Effector CD4-positive, alpha-beta T cell (primary cell): ENCODE measurements around the gene APRT.

Source experiments
- DNase-seq: peaks from one replicate; pipeline ENCODE4 v3.0.0-alpha.2; 2020

Gene APRT

DNA sequence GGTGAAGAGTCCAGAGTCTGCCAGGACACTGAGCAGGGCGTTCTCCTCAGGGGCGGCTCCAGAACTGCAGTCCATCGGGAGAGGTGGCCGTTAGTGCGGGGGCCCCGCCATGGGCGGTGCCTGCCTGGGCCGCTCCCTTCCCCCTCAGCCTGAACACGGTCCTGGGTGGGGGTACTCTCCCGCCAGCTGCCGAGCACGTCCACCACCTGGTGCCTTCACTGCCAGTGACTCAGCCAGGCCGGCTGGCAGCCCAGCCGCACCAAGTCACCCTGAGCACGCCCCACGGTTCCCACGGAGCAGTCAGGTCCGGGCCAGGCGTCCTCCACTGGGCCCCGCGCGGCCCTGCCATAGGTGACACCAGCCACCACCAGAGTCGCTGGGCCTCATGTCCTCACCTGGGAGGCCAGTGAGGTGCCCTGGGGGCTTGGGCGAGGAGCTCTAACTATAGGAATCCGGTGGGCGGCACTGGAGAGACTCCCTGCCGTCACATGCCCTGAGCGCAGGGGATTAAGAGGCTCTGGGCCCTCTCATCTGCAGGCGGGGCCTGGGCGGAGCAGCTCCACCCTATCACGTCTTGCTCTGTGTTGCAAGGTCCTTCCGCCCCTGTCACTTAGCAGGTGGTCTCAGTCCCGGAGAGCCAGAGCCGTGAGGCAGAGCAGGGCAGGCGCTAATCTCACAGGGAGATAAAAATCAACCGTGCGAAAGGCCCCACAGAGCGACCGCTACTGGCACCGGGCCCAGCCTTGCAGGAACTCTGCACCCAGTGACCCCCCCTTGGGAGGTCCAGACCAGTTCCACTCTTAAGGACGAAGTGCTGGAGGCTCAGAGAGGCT is 41.1 kb downstream of the APRT start:
- DNase-seq = no peak

GRCh38 chr16:88769617-88770460 is 41.9 kb downstream of the APRT start:
- no peak for DNase-seq

DNA sequence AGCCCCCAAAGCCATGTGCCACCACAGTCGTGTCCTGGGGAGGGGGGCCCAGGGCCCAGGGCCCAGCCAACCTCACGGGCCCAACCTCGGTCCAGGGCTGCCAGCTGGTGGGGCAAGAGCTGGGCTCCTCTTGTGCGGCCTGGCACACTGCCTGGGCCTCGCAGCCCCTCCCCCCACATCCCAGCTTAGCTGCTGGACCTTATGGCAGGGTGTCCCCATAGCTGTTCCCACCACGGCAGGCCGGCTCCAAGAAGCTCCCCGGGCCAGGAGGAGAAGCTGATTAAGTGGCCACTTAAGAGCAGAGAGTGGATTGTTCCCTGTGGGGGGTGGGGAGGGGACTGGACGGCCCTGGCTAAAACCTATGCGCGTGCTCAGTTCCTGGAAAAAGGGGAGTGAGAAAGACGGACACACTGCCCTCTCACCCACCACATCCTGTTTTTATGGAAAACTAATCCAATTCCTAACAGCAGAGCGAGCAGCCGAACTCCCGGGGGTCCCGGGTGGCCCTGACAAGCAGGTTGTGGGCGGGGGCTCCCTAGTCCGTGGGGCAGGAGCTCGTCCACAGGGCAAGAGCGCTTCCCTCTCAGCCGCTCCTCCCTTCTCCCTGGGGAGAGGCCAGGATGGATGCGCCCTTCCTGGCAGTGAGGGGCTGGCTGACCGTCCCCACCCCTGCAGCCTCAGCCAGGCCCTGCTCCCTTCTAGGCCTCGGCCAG is 43.5 kb downstream of the APRT start:
- no peak for DNase-seq

DNA sequence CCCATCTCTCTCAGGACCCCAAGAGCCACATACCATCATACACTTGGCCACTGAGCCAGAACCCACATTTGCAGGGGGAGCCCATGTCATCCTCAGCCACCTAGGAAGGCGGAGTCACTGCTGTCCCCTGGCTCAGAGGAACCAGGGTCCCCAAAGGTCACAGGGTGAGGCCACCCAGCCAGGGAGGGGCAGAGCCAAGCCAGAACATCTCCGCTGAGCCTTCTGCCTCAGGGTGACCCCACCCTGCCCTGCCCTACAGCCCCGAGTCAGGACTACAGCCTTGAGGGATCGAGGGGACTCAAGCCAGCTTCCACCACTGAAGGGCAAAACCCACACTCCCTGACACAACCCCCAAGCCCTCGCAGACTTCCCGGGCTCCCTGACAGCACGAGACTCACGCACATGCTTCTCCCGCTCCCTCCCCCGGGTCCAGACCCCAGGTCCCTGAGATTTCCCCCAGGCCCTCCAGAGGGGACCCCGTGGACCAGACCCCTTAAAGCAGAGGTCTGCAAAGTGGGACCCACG is 44.1 kb downstream of the APRT start:
- DNase-seq = no peak

GRCh38 chr16:88766975-88767374 is 44.8 kb downstream of the APRT start:
- DNase-seq = no peak

- no peak for DNase-seq
Observed at GRCh38 chr16:88764913-88765349, 46.8 kb downstream of the APRT start.

- DNase-seq = no peak
Observed at GRCh38 chr16:88764080-88764479, 47.6 kb downstream of the APRT start.

GRCh38 chr16:88763502-88764053 is 48.1 kb downstream of the APRT start:
- DNase-seq = no peak

- no peak for DNase-seq
Observed at GRCh38 chr16:88762941-88763340, 48.8 kb downstream of the APRT start.

- DNase-seq = no peak
Observed at GRCh38 chr16:88762258-88762870, 49.4 kb downstream of the APRT start.

- DNase-seq = no peak
Observed at GRCh38 chr16:88761830-88762229, 49.9 kb downstream of the APRT start.

- no peak for DNase-seq
Observed at GRCh38 chr16:88761143-88761534, 50.6 kb downstream of the APRT start.

- DNase-seq = no peak
Observed at GRCh38 chr16:88760424-88761142, 51.1 kb downstream of the APRT start.

DNA sequence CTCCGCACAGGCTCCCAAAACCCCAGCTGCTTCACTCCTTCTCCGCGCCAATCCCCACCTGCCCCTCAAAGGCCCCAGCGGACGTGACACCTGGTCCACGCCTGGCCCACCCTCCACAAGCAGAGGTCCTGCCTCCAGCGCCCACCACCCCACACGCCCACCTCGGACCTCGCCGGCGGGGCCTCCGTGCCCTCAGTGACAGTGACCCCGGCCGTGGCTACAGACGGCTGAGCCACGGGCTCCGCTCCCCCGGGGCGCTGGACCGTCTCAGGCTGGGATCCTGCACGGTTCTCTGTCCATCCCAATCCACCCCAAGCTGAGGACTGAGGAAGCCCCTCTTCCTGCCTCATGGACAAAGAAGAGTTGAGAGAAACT is 51.8 kb downstream of the APRT start:
- DNase-seq = no peak
